MM.1S (cell line): ENCODE data around the gene HGF.

Experiments
- DNase-seq: peaks from one replicate; pipeline ENCODE4 v3.0.0-alpha.2; 2015
- H2AFZ ChIP-seq: fragments of 300-600 bp; sonication (generic); 2 replicates; pipeline ENCODE4 v1.6.0; 2016; ENCODE audit warnings: antibody characterized with exemption, low read length
- H3F3A ChIP-seq: fragments of 300-600 bp; sonication (generic); 2 replicates; pipeline ENCODE4 v1.6.1; 2016; ENCODE audit warnings: mild to moderate bottlenecking, antibody characterized with exemption, low read length, moderate library complexity, mixed read lengths; ENCODE audit not compliant: insufficient read depth
- H3K27ac ChIP-seq: fragments of 300-600 bp; sonication (generic); 2 replicates; pipeline ENCODE4 v1.5.1; 2016; ENCODE audit warnings: mild to moderate bottlenecking, low read length
- H3K27me3 ChIP-seq: fragments of 300-600 bp; sonication (generic); replicated peaks from 2 replicates; pipeline ENCODE4 v1.6.0; 2016; ENCODE audit warnings: low read length; ENCODE audit not compliant: insufficient read depth
- H3K36me3 ChIP-seq: fragments of 300-600 bp; sonication (generic); replicated peaks from 2 replicates; pipeline ENCODE4 v1.6.1; 2016; ENCODE audit warnings: mild to moderate bottlenecking, low read length, mixed read lengths; ENCODE audit not compliant: insufficient read depth
- H3K4me1 ChIP-seq: fragments of 300-600 bp; sonication (generic); 2 replicates; pipeline ENCODE4 v1.6.1; 2016; ENCODE audit warnings: low read length, mixed read lengths
- H3K4me2 ChIP-seq: fragments of 300-600 bp; sonication (generic); 2 replicates; pipeline ENCODE4 v1.6.0; 2016; ENCODE audit warnings: low read depth, low read length
- H3K4me3 ChIP-seq: fragments of 300-600 bp; sonication (generic); 2 replicates; pipeline ENCODE4 v1.5.1; 2016; ENCODE audit warnings: low read length, mixed read lengths
- H3K79me2 ChIP-seq: fragments of 300-600 bp; sonication (generic); 2 replicates; pipeline ENCODE4 v1.6.1; 2016; ENCODE audit warnings: mixed run types, low read length, mixed read lengths
- H3K9ac ChIP-seq: fragments of 300-600 bp; sonication (generic); 2 replicates; pipeline ENCODE4 v1.6.1; 2016; ENCODE audit warnings: low read length, mixed read lengths
- H3K9me2 ChIP-seq: fragments of 300-600 bp; sonication (generic); replicated peaks from 2 replicates; pipeline ENCODE4 v1.6.1; 2016; ENCODE audit warnings: mild to moderate bottlenecking, low read length, mixed read lengths; ENCODE audit not compliant: insufficient read depth
- H3K9me3 ChIP-seq: fragments of 300-600 bp; sonication (generic); replicated peaks from 2 replicates; pipeline ENCODE4 v1.6.1; 2016; ENCODE audit warnings: mild to moderate bottlenecking, low read length, mixed read lengths; ENCODE audit not compliant: insufficient read depth
- H4K20me1 ChIP-seq: fragments of 300-600 bp; sonication (generic); 2 replicates; pipeline ENCODE4 v1.6.1; 2016; ENCODE audit warnings: mild to moderate bottlenecking, low read length, moderate library complexity, mixed read lengths; ENCODE audit not compliant: insufficient read depth
- EZH2 ChIP-seq: fragments of 300-600 bp; sonication (generic); optimal IDR thresholded peaks from 2 replicates; pipeline ENCODE3; 2017; ENCODE audit warnings: low read depth, mild to moderate bottlenecking, antibody characterized with exemption, low read length, mixed read lengths
- EZH2phosphoT487 ChIP-seq: fragments of 300-600 bp; sonication (generic); IDR thresholded peaks from 2 replicates; pipeline ENCODE4 v1.6.1; 2018; ENCODE audit warnings: antibody characterized with exemption, low read length
- TF ChIP-seq, protein P1 (sequence below): fragments of 300-600 bp; sonication (generic); IDR thresholded peaks from 2 replicates; pipeline ENCODE4 v1.5.1; 2016; ENCODE audit warnings: antibody characterized with exemption, low read length, mixed read lengths

Gene HGF

DNA sequence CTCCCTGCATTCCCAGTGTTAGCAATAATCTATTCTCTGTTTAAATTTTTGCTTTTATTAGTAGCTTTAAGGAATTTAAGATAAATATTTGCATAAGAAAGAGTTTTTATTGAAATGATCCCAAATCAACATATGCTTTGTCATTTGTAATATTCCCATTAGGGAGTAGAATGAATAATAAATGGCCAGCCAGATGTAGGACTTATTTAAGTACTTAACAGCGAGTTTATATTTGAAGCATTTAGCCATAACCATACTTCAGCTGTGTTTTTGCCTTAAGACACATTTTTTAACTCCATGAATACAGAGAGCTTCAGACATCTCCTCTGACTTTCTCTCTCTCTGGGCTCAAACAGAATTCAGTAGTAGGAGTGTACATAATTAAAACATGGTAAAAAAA is 103.6 kb downstream of the HGF start:
- no peak overlapping the region for H3K9ac ChIP-seq
- H2AFZ ChIP-seq = no peak overlapping the region
- DNase-seq = no peak
- H3F3A ChIP-seq = no peaks in the 10 kb centered on the region
- H4K20me1 ChIP-seq = no peaks in the 10 kb centered on the region
- no peaks in the 10 kb centered on the region for H3K4me1 ChIP-seq
- H3K9me3 ChIP-seq = no peaks in the 10 kb centered on the region
- H3K36me3 ChIP-seq = no peaks in the 10 kb centered on the region
- H3K27ac ChIP-seq = no peak overlapping the region
- no peaks in the 10 kb centered on the region for H3K79me2 ChIP-seq
- H3K4me2 ChIP-seq = no peak overlapping the region
- no peaks in the 10 kb centered on the region for H3K9me2 ChIP-seq
- TF ChIP-seq, protein P1, sequence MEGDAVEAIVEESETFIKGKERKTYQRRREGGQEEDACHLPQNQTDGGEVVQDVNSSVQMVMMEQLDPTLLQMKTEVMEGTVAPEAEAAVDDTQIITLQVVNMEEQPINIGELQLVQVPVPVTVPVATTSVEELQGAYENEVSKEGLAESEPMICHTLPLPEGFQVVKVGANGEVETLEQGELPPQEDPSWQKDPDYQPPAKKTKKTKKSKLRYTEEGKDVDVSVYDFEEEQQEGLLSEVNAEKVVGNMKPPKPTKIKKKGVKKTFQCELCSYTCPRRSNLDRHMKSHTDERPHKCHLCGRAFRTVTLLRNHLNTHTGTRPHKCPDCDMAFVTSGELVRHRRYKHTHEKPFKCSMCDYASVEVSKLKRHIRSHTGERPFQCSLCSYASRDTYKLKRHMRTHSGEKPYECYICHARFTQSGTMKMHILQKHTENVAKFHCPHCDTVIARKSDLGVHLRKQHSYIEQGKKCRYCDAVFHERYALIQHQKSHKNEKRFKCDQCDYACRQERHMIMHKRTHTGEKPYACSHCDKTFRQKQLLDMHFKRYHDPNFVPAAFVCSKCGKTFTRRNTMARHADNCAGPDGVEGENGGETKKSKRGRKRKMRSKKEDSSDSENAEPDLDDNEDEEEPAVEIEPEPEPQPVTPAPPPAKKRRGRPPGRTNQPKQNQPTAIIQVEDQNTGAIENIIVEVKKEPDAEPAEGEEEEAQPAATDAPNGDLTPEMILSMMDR = no peak
- no peak for TF ChIP-seq EZH2
- no peak for TF ChIP-seq EZH2phosphoT487
- H3K27me3 ChIP-seq = no peaks in the 10 kb centered on the region
- no peak overlapping the region for H3K4me3 ChIP-seq

DNA sequence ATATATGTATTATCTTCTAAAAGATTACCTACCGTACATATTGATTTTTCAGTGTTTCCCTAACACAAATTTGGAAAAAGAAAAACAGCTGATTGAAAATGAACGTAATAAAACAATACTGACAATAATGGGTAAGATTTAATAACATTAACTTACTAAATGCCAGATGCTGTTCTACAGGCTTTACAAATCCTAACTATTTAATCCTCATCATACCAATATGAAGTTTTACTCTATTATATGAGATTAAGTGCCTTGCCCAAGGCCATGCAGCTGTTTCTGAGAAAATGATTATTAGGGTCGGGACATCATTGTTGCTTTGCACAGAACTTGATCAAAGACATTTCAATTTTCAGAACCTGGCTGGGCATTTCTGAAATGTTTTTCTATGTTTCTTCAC is 104.6 kb downstream of the HGF start:
- Histone ChIP-seq H3K9me2 (no peaks in the 10 kb centered on the region), H3K4me3 (no peak overlapping the region), H2AFZ (no peak overlapping the region), H3F3A (no peaks in the 10 kb centered on the region), H3K4me2 (no peak overlapping the region), H3K79me2 (no peaks in the 10 kb centered on the region), H3K27ac (no peak overlapping the region), H3K36me3 (no peaks in the 10 kb centered on the region), H3K9me3 (no peaks in the 10 kb centered on the region), H3K4me1 (peaks cover 4% of the 10 kb centered on the region), H4K20me1 (no peaks in the 10 kb centered on the region), H3K9ac (no peak overlapping the region), H3K27me3 (no peaks in the 10 kb centered on the region)
- no peak for DNase-seq
- TF ChIP-seq EZH2 = no peak
- TF ChIP-seq EZH2phosphoT487 = no peak

DNA sequence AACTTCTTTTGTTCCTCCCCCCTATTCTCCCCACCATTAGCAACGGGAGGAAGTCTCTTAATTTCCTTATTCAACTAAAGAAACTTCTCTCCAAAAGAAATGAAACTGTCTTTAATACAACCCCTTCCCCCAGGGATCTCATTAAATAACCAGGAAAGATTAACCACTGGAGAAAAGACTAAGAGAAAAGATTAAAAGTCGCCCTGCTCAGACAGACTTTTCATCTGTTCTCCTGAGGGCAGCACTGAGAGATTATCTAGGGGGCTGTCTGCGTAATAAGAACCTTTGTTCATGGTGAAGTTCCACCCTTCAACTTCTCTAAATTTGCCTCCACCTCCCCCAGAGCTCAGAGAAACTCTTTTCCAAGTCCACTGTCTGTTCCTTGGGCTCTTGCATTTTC is 105.5 kb downstream of the HGF start:
- Histone ChIP-seq H3K27me3 (no peaks in the 10 kb centered on the region), H3K4me2 (no peak overlapping the region), H4K20me1 (no peaks in the 10 kb centered on the region), H3K9me2 (no peaks in the 10 kb centered on the region), H3K79me2 (no peaks in the 10 kb centered on the region), H2AFZ (no peak overlapping the region), H3K27ac (no peak overlapping the region), H3K9ac (no peak overlapping the region), H3K36me3 (no peaks in the 10 kb centered on the region), H3K9me3 (no peaks in the 10 kb centered on the region), H3F3A (peaks cover 7% of the 10 kb centered on the region; the same call in 1 of the 2 replicates), H3K4me3 (no peak overlapping the region), H3K4me1 (peaks cover 14% of the 10 kb centered on the region)
- TF ChIP-seq EZH2phosphoT487 (no peak), EZH2 (no peak)
- TF ChIP-seq, protein P1 = no peak
- DNase-seq = no peak

DNA sequence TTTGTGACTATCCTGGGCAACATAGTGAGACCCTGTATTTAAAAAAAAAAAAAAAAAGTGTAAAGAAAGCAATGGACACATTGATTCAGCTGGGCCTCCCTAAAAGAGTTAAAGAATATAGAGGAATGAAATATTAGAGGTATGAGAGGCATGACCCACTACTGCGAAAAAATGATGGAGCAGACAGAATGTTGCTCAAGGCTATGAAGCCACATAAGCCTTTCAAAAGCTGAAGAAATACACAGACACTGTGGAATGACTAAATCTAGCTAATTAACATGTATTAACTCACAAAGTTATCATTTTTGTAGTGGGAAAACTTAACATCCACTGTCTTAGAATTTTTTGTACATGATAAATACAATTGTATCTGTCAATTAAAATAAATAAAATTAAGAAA is 107.3 kb downstream of the HGF start:
- H3K9me2 ChIP-seq = no peaks in the 10 kb centered on the region
- DNase-seq = no peak
- H3K4me3 ChIP-seq = no peak overlapping the region
- no peaks in the 10 kb centered on the region for H3K27me3 ChIP-seq
- H3K4me2 ChIP-seq = no peak overlapping the region
- H3K79me2 ChIP-seq = no peaks in the 10 kb centered on the region
- H4K20me1 ChIP-seq = no peaks in the 10 kb centered on the region
- H2AFZ ChIP-seq = no peak overlapping the region
- TF ChIP-seq EZH2phosphoT487 (no peak), EZH2 (no peak)
- TF ChIP-seq, protein P1 = no peak
- H3F3A ChIP-seq = peaks cover 7% of the 10 kb centered on the region; the same call in 1 of the 2 replicates
- H3K36me3 ChIP-seq = no peaks in the 10 kb centered on the region
- peaks cover 21% of the 10 kb centered on the region for H3K4me1 ChIP-seq
- H3K27ac ChIP-seq = no peak overlapping the region
- H3K9me3 ChIP-seq = no peaks in the 10 kb centered on the region
- no peak overlapping the region for H3K9ac ChIP-seq
